Suprapubic skin (tissue), 4 donors: ENCODE data around the gene PNLIPRP2. TPM values are rescaled to one million over a fixed set of nuclear protein-coding genes. Genes with fewer than 3 reads are reported as not detected.

Experiments
- DNase-seq, 2 donors: peaks; one replicate each; pipeline ENCODE4 v3.0.0-alpha.2; 2019; ENCODE audit warnings: low spot score in 2 of 2
- H3K27ac ChIP-seq: fragments of 200-600 bp; sonication (generic); one replicate; pipeline ENCODE4 v1.5.1; 2019
- H3K27me3 ChIP-seq: fragments of 200-600 bp; sonication (generic); one replicate; pipeline ENCODE4 v1.5.1; 2019
- H3K36me3 ChIP-seq: fragments of 200-600 bp; sonication (generic); one replicate; pipeline ENCODE4 v1.5.1; 2019
- H3K4me1 ChIP-seq: fragments of 200-600 bp; sonication (generic); one replicate; pipeline ENCODE4 v1.5.1; 2019
- H3K4me3 ChIP-seq: fragments of 200-600 bp; sonication (generic); one replicate; pipeline ENCODE4 v1.5.1; 2019; ENCODE audit warnings: mild to moderate bottlenecking
- H3K9me3 ChIP-seq: fragments of 200-600 bp; sonication (generic); one replicate; pipeline ENCODE4 v1.5.1; 2019
- EP300 ChIP-seq: sonication (generic); formaldehyde crosslinking; IDR thresholded peaks from one replicate; pipeline ENCODE4 v1.6.1; 2017; ENCODE audit warnings: antibody characterized with exemption
- POLR2A ChIP-seq, 2 donors: fragments of 450-650 bp; IDR thresholded peaks; one replicate each; pipeline ENCODE4 v1.6.1; 2017; ENCODE audit warnings: antibody characterized with exemption in 2 of 2, mild to moderate bottlenecking in 2 of 2, moderate library complexity in 2 of 2
- POLR2AphosphoS5 ChIP-seq, 3 donors: sonication (generic); formaldehyde crosslinking; IDR thresholded peaks; one replicate each; pipeline ENCODE4 v1.6.1; 2017; ENCODE audit warnings: antibody characterized with exemption in 3 of 3
- WGBS: methylation state at CpG from one replicate; pipeline ENCODE4 v1.1.5; 2018; 5-methylcytosine and 5-hydroxymethylcytosine counted together
- total RNA-seq, 4 donors: library from RNA; depleted of rRNA; stranded (reverse); fragments of >200 nt; gene quantifications; one replicate each; pipeline ENCODE4 v1.1.0, GENCODE V29; 2016
- TF ChIP-seq, protein P1 (sequence below), 2 donors: fragments of 200-600 bp in 1 of 2; fragments of 450-650 bp in 1 of 2; sonication (generic) in 1 of 2; IDR thresholded peaks; one replicate each; pipeline ENCODE4 v1.5.1; 2016 to 2019; ENCODE audit warnings: antibody characterized with exemption in 2 of 2, mild to moderate bottlenecking in 1 of 2, moderate library complexity in 1 of 2

Gene PNLIPRP2
- total RNA-seq, 4 donors from 2014 or later: not detected

- Histone ChIP-seq H3K36me3 (no peaks in the 10 kb centered on the region), H3K27ac (no peak overlapping the region), H3K4me1 (no peaks in the 10 kb centered on the region), H3K9me3 (no peaks in the 10 kb centered on the region), H3K4me3 (no peak overlapping the region), H3K27me3 (peaks cover 4% of the 10 kb centered on the region)
- no peak for DNase-seq
- WGBS: 41% methylated on average over 2 of the region's 2 CpGs
- TF ChIP-seq, protein P1, sequence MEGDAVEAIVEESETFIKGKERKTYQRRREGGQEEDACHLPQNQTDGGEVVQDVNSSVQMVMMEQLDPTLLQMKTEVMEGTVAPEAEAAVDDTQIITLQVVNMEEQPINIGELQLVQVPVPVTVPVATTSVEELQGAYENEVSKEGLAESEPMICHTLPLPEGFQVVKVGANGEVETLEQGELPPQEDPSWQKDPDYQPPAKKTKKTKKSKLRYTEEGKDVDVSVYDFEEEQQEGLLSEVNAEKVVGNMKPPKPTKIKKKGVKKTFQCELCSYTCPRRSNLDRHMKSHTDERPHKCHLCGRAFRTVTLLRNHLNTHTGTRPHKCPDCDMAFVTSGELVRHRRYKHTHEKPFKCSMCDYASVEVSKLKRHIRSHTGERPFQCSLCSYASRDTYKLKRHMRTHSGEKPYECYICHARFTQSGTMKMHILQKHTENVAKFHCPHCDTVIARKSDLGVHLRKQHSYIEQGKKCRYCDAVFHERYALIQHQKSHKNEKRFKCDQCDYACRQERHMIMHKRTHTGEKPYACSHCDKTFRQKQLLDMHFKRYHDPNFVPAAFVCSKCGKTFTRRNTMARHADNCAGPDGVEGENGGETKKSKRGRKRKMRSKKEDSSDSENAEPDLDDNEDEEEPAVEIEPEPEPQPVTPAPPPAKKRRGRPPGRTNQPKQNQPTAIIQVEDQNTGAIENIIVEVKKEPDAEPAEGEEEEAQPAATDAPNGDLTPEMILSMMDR (IDR thresholded peaks at IDR 0.05): no peak
- TF ChIP-seq POLR2A (IDR thresholded peaks at IDR 0.05) (no peak), EP300 (no peak), POLR2AphosphoS5 (IDR thresholded peaks at IDR 0.05) (no peak)
These were observed 16.2 kb downstream of the PNLIPRP2 start for GRCh38 chr10:116636976-116637375.

DNA sequence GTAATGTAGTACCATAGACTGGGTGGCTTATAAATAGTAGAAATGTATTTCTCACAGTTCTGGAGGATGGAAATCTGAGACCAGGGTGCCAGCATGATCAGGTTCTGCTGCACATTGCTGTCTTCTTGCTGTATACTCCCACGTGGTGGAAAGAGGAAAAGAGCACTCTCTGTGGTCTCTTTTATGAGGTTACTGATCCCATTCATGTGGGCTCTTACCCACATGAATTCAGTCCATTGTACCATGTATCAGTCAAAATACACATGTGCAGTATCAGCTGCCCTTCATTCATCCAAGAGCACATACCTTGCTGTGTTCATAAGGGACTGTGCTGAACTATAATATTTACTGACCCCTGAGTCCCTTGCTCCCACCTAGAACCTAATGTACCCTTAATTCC is 17.1 kb downstream of the PNLIPRP2 start:
- H3K4me3 ChIP-seq: no peak overlapping the region
- WGBS: 32% methylated on average over 1 of the region's 1 CpG
- no peaks in the 10 kb centered on the region for H3K9me3 ChIP-seq
- DNase-seq: no peak
- TF ChIP-seq POLR2AphosphoS5 (IDR thresholded peaks at IDR 0.05): no peak
- TF ChIP-seq, protein P1 (IDR thresholded peaks at IDR 0.05): no peak
- no peak for TF ChIP-seq POLR2A (IDR thresholded peaks at IDR 0.05)
- no peak for TF ChIP-seq EP300
- H3K4me1 ChIP-seq: no peaks in the 10 kb centered on the region
- H3K27ac ChIP-seq: no peak overlapping the region
- peaks cover 4% of the 10 kb centered on the region for H3K27me3 ChIP-seq
- no peaks in the 10 kb centered on the region for H3K36me3 ChIP-seq

DNA sequence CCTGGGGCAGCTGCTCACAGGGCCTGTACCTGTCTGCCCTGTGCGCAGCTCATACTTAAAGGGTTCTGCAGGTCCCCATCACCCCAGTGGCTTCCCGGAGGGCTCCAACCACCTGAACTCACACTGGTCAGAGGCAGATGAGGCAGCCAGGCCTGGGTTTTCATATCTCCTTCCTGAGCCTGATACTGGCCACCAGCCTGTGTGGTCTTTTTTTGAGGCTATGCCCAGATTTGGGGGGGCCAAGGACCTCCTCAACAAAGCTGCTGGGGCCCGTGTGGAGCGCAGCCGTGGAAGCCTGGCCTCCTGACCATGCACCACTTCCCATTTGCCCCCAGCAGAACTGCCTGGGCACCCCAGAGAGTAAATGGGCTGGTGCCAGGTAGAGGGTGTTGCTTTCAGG is 25.7 kb downstream of the PNLIPRP2 start:
- WGBS: 97% methylated on average over 2 of the region's 5 CpGs
- TF ChIP-seq POLR2AphosphoS5 (IDR thresholded peaks at IDR 0.05): no peak
- TF ChIP-seq, protein P1 (IDR thresholded peaks at IDR 0.05): no peak
- no peak for TF ChIP-seq EP300
- TF ChIP-seq POLR2A (IDR thresholded peaks at IDR 0.05): no peak
- no peak overlapping the region for H3K27ac ChIP-seq

GRCh38 chr10:116648903-116649302 is 28.1 kb downstream of the PNLIPRP2 start:
- no peak for DNase-seq
- TF ChIP-seq, protein P1 (IDR thresholded peaks at IDR 0.05): no peak
- TF ChIP-seq POLR2A (IDR thresholded peaks at IDR 0.05) (no peak), EP300 (no peak)
- whole genome bisulfite sequencing: 86% methylated on average over 8 of the region's 8 CpGs
- H3K4me3 ChIP-seq: no peak overlapping the region
- no peaks in the 10 kb centered on the region for H3K27me3 ChIP-seq
- no peak overlapping the region for H3K27ac ChIP-seq
- peaks cover 4% of the 10 kb centered on the region for H3K9me3 ChIP-seq
- no peaks in the 10 kb centered on the region for H3K4me1 ChIP-seq
- H3K36me3 ChIP-seq: no peaks in the 10 kb centered on the region

More for the DNA sequence above, 25.7 kb downstream of the PNLIPRP2 start:
- Histone ChIP-seq H3K36me3 (no peaks in the 10 kb centered on the region), H3K27me3 (peaks cover 5% of the 10 kb centered on the region), H3K4me3 (no peak overlapping the region), H3K9me3 (peaks cover 4% of the 10 kb centered on the region), H3K4me1 (no peaks in the 10 kb centered on the region)
- no peak for DNase-seq

DNA sequence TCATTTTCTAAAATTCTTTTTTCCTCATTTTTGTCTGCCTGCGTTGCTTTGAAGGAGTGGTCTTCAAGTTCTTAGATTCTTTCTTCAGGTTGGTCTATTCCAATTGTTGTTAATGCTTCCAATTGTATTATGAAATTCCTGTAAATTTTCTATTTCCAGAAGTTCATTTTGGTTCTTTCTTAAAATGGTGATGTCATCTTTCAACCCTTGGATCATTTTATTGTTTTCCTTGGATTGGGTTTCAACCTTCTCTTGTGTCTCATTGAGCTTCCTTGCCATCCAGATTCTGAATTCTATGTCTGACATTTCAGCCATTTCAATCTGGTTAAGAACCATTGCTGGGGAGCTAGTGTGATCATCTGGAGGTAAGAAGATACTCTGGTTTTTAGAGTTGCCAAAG is 33.1 kb downstream of the PNLIPRP2 start:
- Histone ChIP-seq H3K4me1 (no peaks in the 10 kb centered on the region), H3K9me3 (peaks cover 1% of the 10 kb centered on the region), H3K36me3 (no peaks in the 10 kb centered on the region), H3K27me3 (peaks cover 3% of the 10 kb centered on the region), H3K27ac (no peak overlapping the region), H3K4me3 (no peak overlapping the region)
- TF ChIP-seq EP300 (no peak), POLR2AphosphoS5 (IDR thresholded peaks at IDR 0.05) (no peak), POLR2A (IDR thresholded peaks at IDR 0.05) (no peak)
- TF ChIP-seq, protein P1 (IDR thresholded peaks at IDR 0.05): no peak
- no peak for DNase-seq
- 80% methylated on average over 1 of the region's 1 CpG for WGBS
